GM18511 (cell line): ENCODE results near the gene UCKL1.
"Not testable (repeated sequence)": the region's sequence is repeated elsewhere in the genome, so short reads cannot be mapped to it uniquely, and the experiment has no call there.

Experiments used
- ATAC-seq: cut with Tn5 transposase; IDR thresholded peaks from one replicate; pipeline ENCODE4 v1.9.1; 2021; ENCODE audit warnings: mild to moderate bottlenecking, moderate library complexity; ENCODE audit not compliant: unreplicated experiment

UCKL1 gene

GRCh38 chr20:63924241-63924640 is 32.0 kb downstream of the UCKL1 start:
- ATAC-seq = no peak

GRCh38 chr20:63923651-63924050 is 32.6 kb downstream of the UCKL1 start:
- no peak for ATAC-seq

DNA sequence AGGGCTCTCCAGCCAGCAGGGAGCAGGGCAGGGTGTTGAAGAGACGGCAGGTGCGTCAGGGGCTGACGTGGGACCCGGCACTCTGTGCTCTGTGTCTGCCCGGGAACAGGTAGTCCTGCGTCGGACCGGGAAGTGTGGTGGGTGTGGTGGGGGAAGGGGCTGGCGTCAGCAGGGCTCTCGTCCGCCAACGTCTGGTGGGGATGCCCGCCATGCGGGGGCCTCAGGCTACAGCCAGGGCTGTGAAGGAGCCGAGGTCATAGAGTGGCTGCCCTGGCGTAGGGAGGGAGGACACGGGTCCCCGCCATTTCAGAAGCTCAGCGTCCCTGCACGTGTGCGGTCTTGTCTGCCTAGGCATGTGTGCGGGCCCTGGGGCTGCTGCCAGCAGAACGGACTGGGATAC is 36.0 kb downstream of the UCKL1 start:
- no peak for ATAC-seq

GRCh38 chr20:63919130-63919529 is 37.1 kb downstream of the UCKL1 start:
- ATAC-seq = no peak

DNA sequence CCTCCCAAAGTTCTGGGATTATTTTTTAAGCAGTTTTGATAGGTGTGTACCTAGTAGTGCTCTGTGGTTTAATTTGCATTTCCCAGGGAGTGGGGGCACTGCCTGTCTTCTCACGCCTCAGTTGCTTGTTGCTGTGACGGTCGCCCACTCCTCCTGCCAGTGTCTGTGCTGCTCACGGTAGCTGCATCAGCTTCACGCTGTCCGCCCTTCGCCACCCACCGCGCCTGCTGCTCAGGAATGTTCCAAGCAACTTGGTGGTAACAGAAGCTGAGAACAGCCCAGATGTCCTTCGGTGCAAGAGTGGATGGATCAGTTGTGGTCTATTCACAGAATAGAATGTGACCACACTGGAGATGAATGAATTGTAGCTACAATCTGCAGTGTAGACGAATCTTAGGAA is 38.4 kb downstream of the UCKL1 start:
- no peak for ATAC-seq

GRCh38 chr20:63916371-63916939 is 39.8 kb downstream of the UCKL1 start:
- ATAC-seq = not testable (repeated sequence)

GRCh38 chr20:63915471-63915870 is 40.7 kb downstream of the UCKL1 start:
- no peak for ATAC-seq

DNA sequence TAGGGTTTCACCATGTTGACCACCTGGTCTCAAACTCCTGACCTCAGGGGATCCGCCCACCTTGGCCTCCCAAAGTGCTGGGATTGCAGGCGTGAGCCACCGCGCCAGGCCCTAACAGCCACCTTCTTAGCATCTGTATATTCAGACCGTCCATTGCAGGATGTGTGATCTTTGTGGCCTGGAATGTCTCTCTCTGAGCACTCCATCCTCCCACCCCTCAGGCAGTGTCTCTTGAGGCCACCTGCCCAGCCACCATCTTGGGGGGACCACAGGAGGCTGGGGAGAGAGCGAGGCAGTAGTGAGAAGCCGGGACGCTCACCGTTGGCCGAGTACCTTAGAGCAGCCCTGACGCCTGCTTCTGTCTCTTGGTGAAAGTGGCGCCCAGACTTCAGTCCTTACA is 42.4 kb downstream of the UCKL1 start:
- no peak for ATAC-seq

DNA sequence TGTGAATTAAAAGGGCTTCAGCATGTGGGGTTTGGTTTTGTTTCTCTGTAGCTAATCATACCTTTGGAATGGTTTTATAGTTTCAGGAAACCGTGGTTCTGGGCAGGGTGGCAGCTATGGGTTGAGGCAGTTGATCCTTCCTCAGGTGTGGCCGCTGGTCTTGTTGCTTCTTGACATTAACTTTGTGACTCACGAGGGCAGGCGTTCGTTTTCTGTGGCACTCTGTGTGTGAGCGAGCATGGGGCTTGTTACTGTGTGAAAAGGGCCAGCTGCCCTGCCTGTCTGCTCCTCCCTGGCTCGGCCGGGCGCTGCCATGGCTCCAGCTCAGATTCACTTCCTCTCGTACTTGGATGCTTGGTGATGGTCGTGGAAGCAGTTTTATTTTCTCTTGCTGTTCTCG is 45.0 kb downstream of the UCKL1 start:
- ATAC-seq = no peak

- ATAC-seq = no peak
Measured at GRCh38 chr20:63908008-63908682, 48.1 kb downstream of the UCKL1 start.

GRCh38 chr20:63903796-63904561 is 52.2 kb downstream of the UCKL1 start:
- ATAC-seq = no peak

DNA sequence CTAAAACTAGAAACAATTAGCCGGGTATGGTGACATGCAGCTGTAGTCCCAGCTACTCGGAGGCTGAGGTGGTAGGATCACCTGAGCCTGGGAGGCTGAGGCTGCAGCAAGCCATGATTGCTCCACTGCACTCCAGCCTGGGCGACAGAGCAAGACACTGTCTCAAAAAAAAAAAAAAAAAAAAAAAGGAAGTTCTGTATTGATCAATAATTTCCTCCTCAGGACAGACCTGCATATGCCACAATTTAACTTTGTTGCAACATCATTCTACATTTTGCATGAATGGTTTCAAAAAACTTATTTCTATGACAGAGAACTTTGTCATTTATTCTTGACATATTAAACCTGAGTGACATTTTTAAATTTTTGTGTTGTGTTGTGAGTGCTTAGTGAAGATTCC is 55.8 kb downstream of the UCKL1 start:
- no peak for ATAC-seq

- ATAC-seq = no peak
Measured at GRCh38 chr20:63898882-63899558, 57.2 kb downstream of the UCKL1 start.

DNA sequence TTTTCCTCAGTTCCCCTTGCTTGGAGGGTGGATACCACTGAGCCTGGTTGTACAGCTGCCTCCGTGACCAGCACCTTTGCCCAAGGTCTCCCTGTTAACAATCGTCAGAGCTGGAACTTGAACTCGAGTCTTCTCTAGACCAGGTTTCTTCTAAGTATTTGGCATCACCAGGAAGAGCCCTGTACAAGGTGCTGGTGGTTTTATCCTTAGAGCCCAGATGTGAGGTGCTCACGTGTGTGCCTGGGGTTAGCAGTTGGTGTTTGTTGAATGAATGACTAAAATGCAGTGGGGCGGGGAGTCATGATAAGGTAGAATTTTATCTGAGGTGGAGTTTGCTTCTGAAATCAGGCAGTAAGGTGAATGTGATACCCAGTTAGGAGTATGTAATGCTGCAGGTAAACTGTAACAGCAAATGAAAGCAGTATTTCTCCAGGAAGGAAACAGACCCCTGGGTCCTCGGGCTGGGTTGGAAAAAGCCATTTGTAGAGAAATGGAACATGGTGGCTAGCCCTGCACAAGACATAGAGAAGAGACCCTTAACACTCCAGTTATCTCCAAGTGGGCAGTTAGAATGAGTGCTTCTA is 58.1 kb downstream of the UCKL1 start:
- no peak for ATAC-seq

- no peak for ATAC-seq
Measured at GRCh38 chr20:63896264-63897105, 59.7 kb downstream of the UCKL1 start.

GRCh38 chr20:63895952-63896263 is 60.3 kb downstream of the UCKL1 start:
- ATAC-seq = no peak

GRCh38 chr20:63895202-63895951 is 60.8 kb downstream of the UCKL1 start:
- ATAC-seq = peak; percentile 15

DNA sequence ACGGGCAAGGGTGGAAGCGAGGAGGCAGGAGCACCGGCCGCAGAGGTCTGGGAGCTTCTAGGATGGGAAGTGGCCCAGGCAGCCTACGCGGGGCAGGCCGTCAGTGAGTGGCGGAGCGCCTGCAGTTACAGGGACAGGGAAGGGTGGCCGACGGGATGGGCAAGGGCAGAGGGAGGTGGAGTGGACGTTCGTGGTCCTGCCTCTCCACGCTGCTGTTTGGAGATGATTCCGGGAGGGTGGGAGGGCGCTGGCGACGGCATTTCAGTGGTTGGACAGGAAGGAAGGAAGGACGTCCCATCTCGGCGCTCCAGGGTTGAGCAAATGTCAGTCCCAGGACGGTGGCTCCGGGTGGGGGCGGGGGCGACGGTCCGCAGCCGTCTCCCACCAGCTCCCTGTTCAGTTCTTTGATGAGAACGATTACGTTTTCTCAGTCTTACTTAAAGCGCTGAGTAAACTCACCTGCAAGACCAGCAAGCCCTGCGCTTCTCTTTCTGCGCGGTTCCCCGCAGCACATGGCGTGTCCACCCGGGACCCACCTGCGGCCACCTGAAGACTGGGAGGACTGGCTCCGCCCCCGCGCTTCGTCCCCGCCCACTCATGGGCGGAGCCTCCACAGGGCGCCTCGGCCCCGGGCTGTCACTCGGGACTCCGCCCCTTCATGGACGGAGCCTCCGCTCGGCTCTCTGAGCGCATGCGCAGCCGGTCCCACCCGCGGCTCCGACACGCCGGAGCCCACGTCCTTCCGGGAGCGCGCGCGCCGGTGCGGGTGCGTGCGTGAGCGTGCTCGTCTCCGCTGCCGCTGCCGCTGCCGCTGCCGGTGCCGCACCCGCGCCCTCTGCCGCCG is 61.6 kb downstream of the UCKL1 start, which contains the start of gene DNAJC5:
Gene DNAJC5, plus strand, starts transcription at position 769 of the 844 bp plus-strand sequence. CDS start 33,220 bp downstream, outside the sequence.
- peak; percentile 74 for ATAC-seq

GRCh38 chr20:63893999-63894357 is 62.2 kb downstream of the UCKL1 start:
- no peak for ATAC-seq
